WI38 (cell line): Measurements from ENCODE around the gene COLQ.
A peak's percentile ranks its signal among the peaks of the same experiment; 100 is the strongest.

Experiments
- H3K4me3 ChIP-seq: 2 replicates; pipeline ENCODE4 v1.5.1; 2011; ENCODE audit warnings: low read depth, mild to moderate bottlenecking, control low read depth, low read length
- TF ChIP-seq, protein P1 (sequence below): IDR thresholded peaks from 2 replicates; pipeline ENCODE4 v1.5.1; 2012; ENCODE audit warnings: low read depth, mild to moderate bottlenecking, control low read depth, low read length

Gene COLQ

DNA sequence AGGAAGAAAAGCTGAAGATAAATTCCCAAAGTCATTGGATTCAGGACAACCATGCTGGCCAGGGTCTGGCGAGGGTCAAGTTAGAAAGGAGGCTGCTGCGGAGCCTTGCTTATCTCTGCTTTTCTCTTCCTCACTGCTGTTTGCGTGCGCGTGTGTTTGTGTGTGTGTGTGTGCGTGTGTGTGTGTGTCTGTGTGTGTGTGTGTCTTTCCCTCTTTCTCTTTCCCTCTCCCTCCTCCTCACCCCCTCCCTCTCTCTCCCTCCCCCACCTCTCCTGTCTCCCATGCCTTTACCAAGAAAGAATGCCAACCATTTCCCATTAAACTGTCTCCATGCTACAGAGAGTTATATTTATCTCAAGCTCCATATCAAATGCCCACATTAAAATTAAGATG, at the start of gene COLQ:
Gene COLQ (minus strand): TSS at position 134 of the 393 bp plus-strand sequence. CDS start 81 bp downstream, at position 53.
- no peak within 1 kb of the TSS for H3K4me3 ChIP-seq
- TF ChIP-seq, protein P1, sequence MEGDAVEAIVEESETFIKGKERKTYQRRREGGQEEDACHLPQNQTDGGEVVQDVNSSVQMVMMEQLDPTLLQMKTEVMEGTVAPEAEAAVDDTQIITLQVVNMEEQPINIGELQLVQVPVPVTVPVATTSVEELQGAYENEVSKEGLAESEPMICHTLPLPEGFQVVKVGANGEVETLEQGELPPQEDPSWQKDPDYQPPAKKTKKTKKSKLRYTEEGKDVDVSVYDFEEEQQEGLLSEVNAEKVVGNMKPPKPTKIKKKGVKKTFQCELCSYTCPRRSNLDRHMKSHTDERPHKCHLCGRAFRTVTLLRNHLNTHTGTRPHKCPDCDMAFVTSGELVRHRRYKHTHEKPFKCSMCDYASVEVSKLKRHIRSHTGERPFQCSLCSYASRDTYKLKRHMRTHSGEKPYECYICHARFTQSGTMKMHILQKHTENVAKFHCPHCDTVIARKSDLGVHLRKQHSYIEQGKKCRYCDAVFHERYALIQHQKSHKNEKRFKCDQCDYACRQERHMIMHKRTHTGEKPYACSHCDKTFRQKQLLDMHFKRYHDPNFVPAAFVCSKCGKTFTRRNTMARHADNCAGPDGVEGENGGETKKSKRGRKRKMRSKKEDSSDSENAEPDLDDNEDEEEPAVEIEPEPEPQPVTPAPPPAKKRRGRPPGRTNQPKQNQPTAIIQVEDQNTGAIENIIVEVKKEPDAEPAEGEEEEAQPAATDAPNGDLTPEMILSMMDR = no peak

DNA sequence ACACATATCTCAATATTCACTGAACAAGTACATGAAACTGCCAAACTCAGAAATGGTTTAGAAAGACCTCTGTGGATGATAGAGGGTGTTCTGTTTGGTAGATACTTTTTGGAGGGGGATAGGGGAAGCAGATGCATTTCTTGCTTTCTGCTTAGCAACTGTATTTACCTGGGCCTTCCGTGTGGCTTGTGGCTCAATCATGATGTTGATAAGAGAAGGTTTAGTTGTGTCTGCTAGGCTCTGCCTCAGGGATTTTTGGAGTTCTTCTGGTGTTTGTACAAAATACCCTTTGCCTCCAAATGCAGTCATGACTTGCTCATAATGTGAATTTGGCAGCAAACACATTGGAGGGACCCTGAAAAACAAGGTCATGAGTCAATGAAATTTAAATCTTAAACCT, 41.7 kb upstream of the COLQ start:
- no peak overlapping the region for H3K4me3 ChIP-seq
- TF ChIP-seq, protein P1 = no peak

GRCh38 chr3:15562560-15562959, 41.1 kb upstream of the COLQ start:
- TF ChIP-seq, protein P1 = no peak
- H3K4me3 ChIP-seq = no peak overlapping the region

GRCh38 chr3:15558581-15558980, 37.1 kb upstream of the COLQ start:
- TF ChIP-seq, protein P1 = no peak
- H3K4me3 ChIP-seq = no peak overlapping the region

DNA sequence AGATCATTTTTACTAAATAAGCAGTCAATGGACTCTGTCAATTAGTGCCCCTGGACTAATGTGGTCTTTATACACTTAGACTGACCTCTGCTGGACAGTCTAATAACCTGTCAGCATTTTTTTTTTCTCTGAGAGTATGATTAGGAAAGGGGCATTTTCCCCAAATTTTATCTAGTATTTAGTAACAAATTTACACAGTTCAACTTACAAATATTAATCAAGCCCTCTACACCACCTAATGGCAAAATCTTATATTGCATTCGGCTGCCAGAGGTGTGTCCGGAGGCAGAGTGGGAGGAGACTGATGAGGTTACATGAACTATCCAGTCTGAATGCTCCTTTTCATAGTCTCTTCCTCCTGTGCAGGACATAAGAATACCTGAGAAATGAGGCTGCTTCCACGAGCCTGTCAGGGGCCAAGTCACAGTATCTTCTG, 36.0 kb upstream of the COLQ start:
- no peak overlapping the region for H3K4me3 ChIP-seq
- TF ChIP-seq, protein P1 = peak; percentile 42

GRCh38 chr3:15556512-15556911, 35.0 kb upstream of the COLQ start:
- TF ChIP-seq, protein P1 = no peak
- H3K4me3 ChIP-seq = no peak overlapping the region

- TF ChIP-seq, protein P1 = no peak
- no peak overlapping the region for H3K4me3 ChIP-seq
Observed at GRCh38 chr3:15553749-15554148, 32.2 kb upstream of the COLQ start.
